HAP-1 (cell line): ENCODE data around the gene ACVR1.
A peak's percentile ranks its signal among the peaks of the same experiment; 100 is the strongest.
"Not testable (repeated sequence)": the region's sequence is repeated elsewhere in the genome, so short reads cannot be mapped to it uniquely, and the experiment has no call there.

Experiments
- DNase-seq, 2 experiments: peaks; one replicate each; pipeline ENCODE4 v3.0.0-alpha.2; 2016 to 2020; ENCODE audit warnings: low spot score in 2 of 2
- H3K27me3 ChIP-seq: fragments of 250-450 bp; sonication (Bioruptor Pico); 2 replicates; pipeline ENCODE4 v1.5.1; 2020; ENCODE audit warnings: low read depth, mild to moderate bottlenecking, moderate library complexity
- H3K36me3 ChIP-seq: fragments of 250-450 bp; sonication (Bioruptor Pico); replicated peaks from 2 replicates; pipeline ENCODE4 v1.5.1; 2020; ENCODE audit warnings: mild to moderate bottlenecking
- H3K4me1 ChIP-seq: fragments of 250-450 bp; sonication (Bioruptor Pico); 2 replicates; pipeline ENCODE4 v1.5.1; 2020; ENCODE audit warnings: mild to moderate bottlenecking
- H3K4me3 ChIP-seq: fragments of 250-450 bp; sonication (Bioruptor Pico); 2 replicates; pipeline ENCODE4 v1.5.1; 2020; ENCODE audit warnings: mild to moderate bottlenecking, moderate library complexity
- H3K9me3 ChIP-seq: fragments of 250-450 bp; sonication (Bioruptor Pico); 2 replicates; pipeline ENCODE4 v1.5.1; 2020; ENCODE audit warnings: mild to moderate bottlenecking, moderate library complexity
- in situ Hi-C: fragments of 300-500 bp; cut with MboI; formaldehyde crosslinking; loops from 3 replicates; pipeline ENCODE4 v1.14.3; 2020; ENCODE audit warnings: low sequenced_read_pairs, inconsistent platforms, mixed read lengths

The ACVR1 gene

GRCh38 chr2:157756447-157756846, 119.7 kb downstream of the ACVR1 start:
- DNase-seq, H3K27me3 ChIP-seq, H3K36me3 ChIP-seq, H3K9me3 ChIP-seq, in situ Hi-C loops, H3K4me1 ChIP-seq, H3K4me3 ChIP-seq: not testable (repeated sequence)

GRCh38 chr2:157751462-157752058, 124.6 kb downstream of the ACVR1 start:
- Histone ChIP-seq H3K4me1 (no peaks in the 10 kb centered on the region), H3K9me3 (no peaks in the 10 kb centered on the region), H3K4me3 (no peak overlapping the region), H3K36me3 (0 out of 2 replicates have a peak, but pooled peaks cover 5% of the 10 kb centered on the region), H3K27me3 (no peaks in the 10 kb centered on the region)
- DNase-seq: peak in 1 of 2 experiments; percentile 53
- in situ Hi-C loops: no loop called here

GRCh38 chr2:157749684-157750083, 126.4 kb downstream of the ACVR1 start:
- no peak for DNase-seq
- Histone ChIP-seq H3K27me3 (no peaks in the 10 kb centered on the region), H3K4me1 (no peaks in the 10 kb centered on the region), H3K36me3 (0 out of 2 replicates have a peak, but pooled peaks cover 5% of the 10 kb centered on the region), H3K4me3 (no peak overlapping the region), H3K9me3 (no peaks in the 10 kb centered on the region)
- in situ Hi-C loops: no loop called here

- in situ Hi-C loops: no loop called here
- Histone ChIP-seq H3K4me3 (no peak overlapping the region), H3K9me3 (no peaks in the 10 kb centered on the region), H3K27me3 (no peaks in the 10 kb centered on the region), H3K4me1 (no peaks in the 10 kb centered on the region), H3K36me3 (0 out of 2 replicates have a peak, but pooled peaks cover 5% of the 10 kb centered on the region)
- DNase-seq: no peak
These were observed 127.6 kb downstream of the ACVR1 start for GRCh38 chr2:157748371-157749142.

- Histone ChIP-seq H3K4me1 (no peaks in the 10 kb centered on the region), H3K36me3 (0 out of 2 replicates have a peak, but pooled peaks cover 5% of the 10 kb centered on the region), H3K4me3 (no peak overlapping the region), H3K27me3 (no peaks in the 10 kb centered on the region), H3K9me3 (no peaks in the 10 kb centered on the region)
- in situ Hi-C loops: no loop called here
- DNase-seq: no peak
These were observed 128.3 kb downstream of the ACVR1 start for GRCh38 chr2:157747695-157748370.

GRCh38 chr2:157747280-157747679, 128.8 kb downstream of the ACVR1 start:
- Histone ChIP-seq H3K4me3 (no peak overlapping the region), H3K27me3 (no peaks in the 10 kb centered on the region), H3K9me3 (no peaks in the 10 kb centered on the region), H3K36me3 (0 out of 2 replicates have a peak, but pooled peaks cover under 1% of the 10 kb centered on the region), H3K4me1 (no peaks in the 10 kb centered on the region)
- no peak for DNase-seq
- in situ Hi-C loops: no loop called here

- H3K9me3 ChIP-seq: no peaks in the 10 kb centered on the region
- no peaks in the 10 kb centered on the region for H3K27me3 ChIP-seq
- in situ Hi-C loops: no loop called here
- no peaks in the 10 kb centered on the region for H3K36me3 ChIP-seq
- H3K4me3 ChIP-seq: no peak overlapping the region
- no peak for DNase-seq
- H3K4me1 ChIP-seq: no peaks in the 10 kb centered on the region
These were observed 129.7 kb downstream of the ACVR1 start for GRCh38 chr2:157746234-157746950.

- no peaks in the 10 kb centered on the region for H3K4me1 ChIP-seq
- DNase-seq: no peak
- in situ Hi-C loops: no loop called here
These were observed 131.5 kb downstream of the ACVR1 start for GRCh38 chr2:157744571-157745076.

GRCh38 chr2:157743051-157743450, 133.1 kb downstream of the ACVR1 start:
- in situ Hi-C loops: no loop called here

More at GRCh38 chr2:157744571-157745076, 131.5 kb downstream of the ACVR1 start:
- no peaks in the 10 kb centered on the region for H3K27me3 ChIP-seq
- no peaks in the 10 kb centered on the region for H3K9me3 ChIP-seq
- H3K4me3 ChIP-seq: no peak overlapping the region
- no peaks in the 10 kb centered on the region for H3K36me3 ChIP-seq

GRCh38 chr2:157741819-157742484, 134.2 kb downstream of the ACVR1 start:
- no peak for DNase-seq
- Histone ChIP-seq H3K9me3 (no peaks in the 10 kb centered on the region), H3K36me3 (no peaks in the 10 kb centered on the region; the same call in 1 of the 2 replicates), H3K4me3 (no peak overlapping the region), H3K27me3 (no peaks in the 10 kb centered on the region), H3K4me1 (no peaks in the 10 kb centered on the region)
- in situ Hi-C loops: no loop called here

More at GRCh38 chr2:157743051-157743450, 133.1 kb downstream of the ACVR1 start:
- no peak overlapping the region for H3K4me3 ChIP-seq
- H3K36me3 ChIP-seq: no peaks in the 10 kb centered on the region
- DNase-seq: no peak
- no peaks in the 10 kb centered on the region for H3K9me3 ChIP-seq
- no peaks in the 10 kb centered on the region for H3K4me1 ChIP-seq
- H3K27me3 ChIP-seq: no peaks in the 10 kb centered on the region

- Histone ChIP-seq H3K9me3 (no peaks in the 10 kb centered on the region), H3K36me3 (no peaks in the 10 kb centered on the region; the same call in 1 of the 2 replicates), H3K4me1 (no peaks in the 10 kb centered on the region), H3K27me3 (no peaks in the 10 kb centered on the region), H3K4me3 (no peak overlapping the region)
- in situ Hi-C loops: no loop called here
- no peak for DNase-seq
These were observed 138.5 kb downstream of the ACVR1 start for GRCh38 chr2:157737656-157738055.

- no peak for DNase-seq
- H3K9me3 ChIP-seq: no peaks in the 10 kb centered on the region
- no peaks in the 10 kb centered on the region for H3K27me3 ChIP-seq
- H3K4me1 ChIP-seq: no peaks in the 10 kb centered on the region
- in situ Hi-C loops: no loop called here
- H3K36me3 ChIP-seq: no peaks in the 10 kb centered on the region; the same call in 1 of the 2 replicates
- no peak overlapping the region for H3K4me3 ChIP-seq
These were observed 140.6 kb downstream of the ACVR1 start for GRCh38 chr2:157735532-157735931.

GRCh38 chr2:157733263-157733662, 142.9 kb downstream of the ACVR1 start:
- in situ Hi-C loops: no loop called here
- H3K27me3 ChIP-seq: no peaks in the 10 kb centered on the region

More at GRCh38 chr2:157733263-157733662, 142.9 kb downstream of the ACVR1 start:
- Histone ChIP-seq H3K4me3 (no peak overlapping the region), H3K4me1 (no peaks in the 10 kb centered on the region), H3K36me3 (no peaks in the 10 kb centered on the region; the same call in 1 of the 2 replicates), H3K9me3 (no peaks in the 10 kb centered on the region)
- DNase-seq: no peak
